ENCODE results near the gene FOXN3.
"Not testable (repeated sequence)": the region's sequence is repeated elsewhere in the genome, so short reads cannot be mapped to it uniquely, and the experiment has no call there.

The FOXN3 gene

DNA sequence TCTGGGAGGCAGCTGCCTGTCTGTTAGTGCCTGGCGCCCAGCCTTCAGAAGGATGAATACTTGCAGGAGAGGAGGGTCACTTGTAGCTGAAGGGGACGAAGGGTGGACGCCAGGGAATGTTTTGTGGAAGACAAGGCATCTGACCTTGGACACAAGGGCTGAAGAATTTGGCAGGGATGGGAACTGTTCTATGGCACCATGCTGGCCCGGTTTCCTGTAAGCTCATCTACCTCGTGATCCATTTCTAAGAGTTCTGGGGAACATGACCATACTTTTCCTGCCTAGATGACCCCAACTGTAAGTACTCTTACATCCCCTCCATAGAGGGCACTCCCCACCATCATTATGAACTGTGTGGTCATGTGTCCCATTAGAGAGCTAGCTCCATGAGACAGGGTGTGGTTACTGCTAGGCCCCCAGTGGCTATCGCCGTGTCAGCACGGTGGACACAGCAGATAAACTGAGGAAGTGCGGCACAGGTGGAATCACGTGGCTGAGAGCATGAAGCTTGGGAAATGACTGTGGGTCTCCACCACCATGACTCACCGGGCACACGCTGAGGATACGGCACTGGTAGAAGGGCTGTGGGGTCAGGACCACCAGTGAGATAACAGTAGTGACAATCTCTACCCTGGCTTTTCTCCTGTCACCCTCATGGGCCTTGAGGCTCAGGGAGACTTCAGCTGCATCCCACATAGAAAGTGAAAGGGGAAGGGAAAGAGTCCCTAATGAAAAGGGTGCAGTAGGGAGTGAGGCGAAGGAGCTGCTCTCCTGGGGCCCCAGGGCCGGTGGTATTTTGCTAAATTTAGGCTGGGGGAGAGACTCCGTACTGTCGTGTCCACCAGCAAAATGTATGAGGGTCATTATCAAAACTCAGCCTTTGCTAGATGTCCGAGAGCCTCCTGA lies 252.6 kb downstream of the FOXN3 start:
- H3K27ac ChIP-seq = no peak overlapping the region
- TF ChIP-seq, protein P1, sequence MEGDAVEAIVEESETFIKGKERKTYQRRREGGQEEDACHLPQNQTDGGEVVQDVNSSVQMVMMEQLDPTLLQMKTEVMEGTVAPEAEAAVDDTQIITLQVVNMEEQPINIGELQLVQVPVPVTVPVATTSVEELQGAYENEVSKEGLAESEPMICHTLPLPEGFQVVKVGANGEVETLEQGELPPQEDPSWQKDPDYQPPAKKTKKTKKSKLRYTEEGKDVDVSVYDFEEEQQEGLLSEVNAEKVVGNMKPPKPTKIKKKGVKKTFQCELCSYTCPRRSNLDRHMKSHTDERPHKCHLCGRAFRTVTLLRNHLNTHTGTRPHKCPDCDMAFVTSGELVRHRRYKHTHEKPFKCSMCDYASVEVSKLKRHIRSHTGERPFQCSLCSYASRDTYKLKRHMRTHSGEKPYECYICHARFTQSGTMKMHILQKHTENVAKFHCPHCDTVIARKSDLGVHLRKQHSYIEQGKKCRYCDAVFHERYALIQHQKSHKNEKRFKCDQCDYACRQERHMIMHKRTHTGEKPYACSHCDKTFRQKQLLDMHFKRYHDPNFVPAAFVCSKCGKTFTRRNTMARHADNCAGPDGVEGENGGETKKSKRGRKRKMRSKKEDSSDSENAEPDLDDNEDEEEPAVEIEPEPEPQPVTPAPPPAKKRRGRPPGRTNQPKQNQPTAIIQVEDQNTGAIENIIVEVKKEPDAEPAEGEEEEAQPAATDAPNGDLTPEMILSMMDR (IDR thresholded peaks at IDR 0.05) = no peak
- no peak for TF ChIP-seq ZFX (IDR thresholded peaks at IDR 0.05; ENCODE audit: borderline replicate concordance)

DNA sequence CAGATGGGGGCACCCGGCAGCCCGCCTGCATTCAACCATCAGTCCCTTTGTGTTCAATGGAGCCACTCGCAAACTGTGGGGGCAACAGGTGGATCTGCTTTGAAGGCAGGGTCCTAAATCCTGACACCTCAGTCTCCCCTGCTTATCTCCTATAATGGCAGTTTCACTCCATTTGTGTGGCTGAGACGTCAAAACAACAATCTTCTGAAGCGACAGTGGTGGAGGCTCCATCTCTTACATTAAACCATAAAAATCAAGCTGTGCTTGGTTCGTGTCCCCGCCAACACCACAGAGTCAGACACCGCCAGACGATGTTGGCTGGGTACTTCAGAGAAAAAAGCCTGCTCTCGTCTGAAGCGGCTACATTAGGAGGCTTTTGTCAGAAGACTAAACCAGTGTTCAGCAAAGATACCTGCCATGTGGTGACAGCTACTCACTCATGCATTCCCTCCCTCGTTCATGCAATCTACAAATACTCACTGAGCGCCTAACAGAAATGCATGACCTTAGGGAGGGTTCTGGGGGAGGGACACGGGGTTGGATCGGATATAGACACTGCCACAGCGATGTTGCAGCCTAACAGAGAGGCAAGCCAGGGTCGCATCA lies 253.9 kb downstream of the FOXN3 start:
- TF ChIP-seq, protein P1 (IDR thresholded peaks at IDR 0.05) = no peak
- TF ChIP-seq ZFX (IDR thresholded peaks at IDR 0.05; ENCODE audit: borderline replicate concordance) = no peak
- H3K27ac ChIP-seq = no peak overlapping the region

DNA sequence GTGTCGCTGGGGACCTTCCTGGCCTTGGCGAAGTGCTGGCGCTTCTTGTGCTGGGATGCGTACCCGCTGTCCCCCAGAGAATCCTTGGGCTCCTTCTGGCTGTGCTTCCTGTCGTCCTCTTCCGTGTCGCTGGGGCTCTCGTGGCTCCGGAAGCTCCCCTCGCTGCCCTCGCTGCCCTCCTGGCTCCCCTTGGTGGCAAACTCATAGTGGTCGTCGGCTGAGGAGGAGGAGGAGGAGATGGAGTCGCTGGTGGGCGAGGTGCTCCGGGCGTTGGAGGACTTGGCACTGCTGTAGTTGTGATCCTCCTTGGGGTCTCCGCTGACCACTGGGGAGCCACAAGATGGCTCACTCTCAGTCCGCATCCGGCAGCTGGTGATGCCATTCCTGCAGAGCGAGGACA lies 254.4 kb downstream of the FOXN3 start:
- no peak overlapping the region for H3K27ac ChIP-seq
- TF ChIP-seq, protein P1 (IDR thresholded peaks at IDR 0.05) = no peak
- TF ChIP-seq ZFX (IDR thresholded peaks at IDR 0.05; ENCODE audit: borderline replicate concordance) = no peak

DNA sequence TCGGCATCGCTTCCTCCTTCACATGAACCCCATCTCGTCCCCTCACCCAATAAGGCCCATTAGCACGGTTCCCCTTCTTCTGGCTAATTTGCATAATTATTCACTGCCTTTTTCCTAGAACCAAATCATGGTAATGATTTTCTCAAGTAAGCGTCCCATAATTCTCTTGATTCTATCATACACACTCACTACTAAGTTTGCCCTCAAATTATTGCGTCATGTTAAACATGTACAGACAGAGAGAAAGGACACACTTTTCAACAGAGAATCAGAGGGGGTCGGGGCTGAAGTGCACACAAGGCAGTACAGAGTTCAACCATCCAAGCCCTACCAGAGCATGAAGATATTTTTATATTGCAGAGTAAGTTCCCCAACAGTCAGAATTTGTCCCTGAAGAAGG lies 256.6 kb downstream of the FOXN3 start:
- no peak for TF ChIP-seq ZFX (IDR thresholded peaks at IDR 0.05; ENCODE audit: borderline replicate concordance)
- TF ChIP-seq, protein P1 (IDR thresholded peaks at IDR 0.05) = no peak
- H3K27ac ChIP-seq = no peak overlapping the region

DNA sequence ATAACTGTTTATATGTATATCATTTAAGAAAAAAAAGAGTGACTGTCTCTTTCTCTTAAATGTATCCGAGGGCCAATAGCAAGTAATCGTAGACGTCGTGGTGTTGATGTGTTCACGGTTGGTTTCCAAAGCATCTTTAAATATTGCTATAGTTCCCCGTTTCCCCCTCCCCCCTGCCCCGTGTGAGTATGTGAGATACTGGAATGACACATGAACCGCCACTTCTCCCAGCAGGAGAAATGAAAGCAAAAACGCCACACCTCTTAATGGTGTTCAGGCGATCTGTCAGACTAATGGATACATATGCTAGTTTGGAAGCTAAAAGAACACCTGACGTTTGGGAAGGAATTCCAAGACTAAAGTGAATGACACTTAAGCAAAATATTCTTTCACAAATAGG lies 258.3 kb downstream of the FOXN3 start:
- no peak overlapping the region for H3K27ac ChIP-seq
- TF ChIP-seq ZFX (IDR thresholded peaks at IDR 0.05; ENCODE audit: borderline replicate concordance) = no peak
- TF ChIP-seq, protein P1 (IDR thresholded peaks at IDR 0.05) = no peak

DNA sequence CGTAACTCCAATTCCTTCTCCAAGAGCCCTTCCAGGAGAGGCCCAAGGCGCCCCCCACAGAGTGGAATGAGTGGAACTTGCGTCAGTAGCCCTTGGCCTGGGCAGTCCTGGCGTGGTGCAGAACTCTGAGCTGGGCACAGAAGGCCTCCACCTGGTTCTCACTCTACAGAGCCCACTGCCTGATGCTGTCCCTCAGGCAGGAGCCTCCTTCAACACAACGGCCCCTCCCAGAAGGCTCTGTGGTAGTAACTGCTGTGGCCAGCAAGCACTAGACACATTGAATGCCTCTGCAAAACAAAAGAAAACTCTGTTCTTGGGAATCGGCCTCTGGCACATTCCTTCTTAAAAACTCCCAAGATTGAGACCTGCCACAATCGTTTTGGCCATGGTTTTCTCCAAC lies 258.9 kb downstream of the FOXN3 start:
- H3K27ac ChIP-seq = not testable (repeated sequence)

DNA sequence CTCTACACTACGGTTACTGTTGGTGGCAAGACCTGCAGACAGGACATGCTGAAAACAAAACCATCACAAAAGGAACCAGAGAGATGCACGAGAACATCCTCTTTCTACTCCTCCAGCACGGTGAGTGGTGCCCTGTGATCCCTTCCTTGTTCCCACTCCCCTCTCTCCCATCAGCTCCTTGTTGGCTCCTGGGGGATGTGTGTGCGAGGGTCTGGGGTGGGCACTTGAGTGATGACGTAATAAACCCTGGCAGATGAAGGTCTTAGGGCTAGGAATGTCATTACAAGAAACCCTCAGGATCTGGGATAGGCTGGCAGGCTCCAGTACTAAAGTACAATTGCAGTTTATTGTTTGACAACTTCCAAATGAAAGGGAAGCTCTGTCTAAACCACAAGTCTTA lies 261.5 kb downstream of the FOXN3 start:
- no peak overlapping the region for H3K27ac ChIP-seq
- TF ChIP-seq, protein P1 (IDR thresholded peaks at IDR 0.05) = no peak
- TF ChIP-seq ZFX (IDR thresholded peaks at IDR 0.05; ENCODE audit: borderline replicate concordance) = no peak

DNA sequence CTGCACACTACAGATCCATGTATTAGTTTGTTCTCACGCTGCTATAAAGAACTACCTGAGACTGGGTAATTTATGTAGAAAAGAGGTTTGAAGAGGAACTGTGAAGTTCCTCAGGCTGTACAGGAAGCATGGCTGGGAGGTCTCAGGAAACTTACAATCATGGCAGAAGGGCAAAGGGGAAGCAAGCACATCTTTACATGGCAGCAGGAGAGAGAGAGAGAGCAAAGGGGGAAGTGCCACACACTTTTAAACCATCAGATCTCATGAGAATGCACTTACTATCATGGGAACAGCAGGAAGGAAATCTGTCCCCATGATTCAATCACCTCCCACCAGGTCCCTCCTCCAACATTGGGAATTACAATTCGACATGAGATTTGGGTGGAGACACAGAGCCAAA lies 265.3 kb downstream of the FOXN3 start:
- H3K27ac ChIP-seq = not testable (repeated sequence)

Data from 22Rv1 (cell line).